ENCODE data around the gene CDK3. TPM values are rescaled to one million over a fixed set of nuclear protein-coding genes. Genes with fewer than 3 reads are reported as not detected.

CDK3 gene
- polyA plus RNA-seq, 1 experiment: 2.9 TPM

DNA sequence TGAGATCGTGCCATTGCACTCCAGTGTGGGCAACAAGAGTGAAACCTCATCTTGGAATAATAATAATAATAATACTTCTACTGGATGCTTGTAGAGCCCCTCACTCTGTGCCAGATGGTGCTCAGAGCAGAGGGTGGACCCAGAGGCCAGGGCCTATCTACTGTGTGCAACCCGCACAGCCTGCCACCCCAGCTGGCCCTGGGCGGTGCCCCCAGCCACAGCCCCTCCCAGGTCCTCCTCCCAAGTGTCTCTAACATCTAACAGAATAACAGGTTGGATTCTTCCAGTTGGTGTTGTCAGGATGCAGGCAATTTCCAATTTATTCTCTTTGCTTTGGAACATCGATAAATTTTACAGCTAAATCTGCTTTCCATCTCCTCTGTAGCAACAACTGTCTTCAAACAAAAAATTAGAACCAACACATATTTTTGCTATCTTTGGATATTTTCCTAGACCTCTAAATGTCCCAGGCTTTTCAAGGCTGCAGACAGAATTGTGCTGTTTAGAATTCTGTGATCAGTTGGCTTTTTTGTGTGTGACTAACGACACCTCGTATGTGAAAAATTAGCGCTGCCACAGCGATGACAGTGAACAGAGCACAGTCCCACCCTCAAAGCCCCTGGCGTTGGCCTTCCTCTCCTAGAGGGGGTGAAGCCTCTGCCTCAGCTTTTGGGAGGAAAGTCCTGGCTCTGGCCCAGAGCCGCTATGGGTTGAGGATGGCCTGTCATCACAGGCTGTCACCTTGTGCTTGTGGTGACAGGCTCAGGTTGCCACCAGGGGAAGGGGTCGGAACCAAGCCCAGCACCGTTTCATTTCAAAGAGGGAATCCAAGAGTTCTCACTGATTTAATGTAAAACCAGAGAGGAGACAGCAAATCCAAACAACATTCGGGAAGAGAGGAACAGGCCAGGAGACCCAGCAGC is 34.0 kb downstream of the CDK3 start:
- no peak for DNase-seq (ENCODE audit: low read depth, low spot score)
- no peak overlapping the region for H3K27ac ChIP-seq (ENCODE audit: low read depth, low read length)
- TF ChIP-seq, protein P1, sequence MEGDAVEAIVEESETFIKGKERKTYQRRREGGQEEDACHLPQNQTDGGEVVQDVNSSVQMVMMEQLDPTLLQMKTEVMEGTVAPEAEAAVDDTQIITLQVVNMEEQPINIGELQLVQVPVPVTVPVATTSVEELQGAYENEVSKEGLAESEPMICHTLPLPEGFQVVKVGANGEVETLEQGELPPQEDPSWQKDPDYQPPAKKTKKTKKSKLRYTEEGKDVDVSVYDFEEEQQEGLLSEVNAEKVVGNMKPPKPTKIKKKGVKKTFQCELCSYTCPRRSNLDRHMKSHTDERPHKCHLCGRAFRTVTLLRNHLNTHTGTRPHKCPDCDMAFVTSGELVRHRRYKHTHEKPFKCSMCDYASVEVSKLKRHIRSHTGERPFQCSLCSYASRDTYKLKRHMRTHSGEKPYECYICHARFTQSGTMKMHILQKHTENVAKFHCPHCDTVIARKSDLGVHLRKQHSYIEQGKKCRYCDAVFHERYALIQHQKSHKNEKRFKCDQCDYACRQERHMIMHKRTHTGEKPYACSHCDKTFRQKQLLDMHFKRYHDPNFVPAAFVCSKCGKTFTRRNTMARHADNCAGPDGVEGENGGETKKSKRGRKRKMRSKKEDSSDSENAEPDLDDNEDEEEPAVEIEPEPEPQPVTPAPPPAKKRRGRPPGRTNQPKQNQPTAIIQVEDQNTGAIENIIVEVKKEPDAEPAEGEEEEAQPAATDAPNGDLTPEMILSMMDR (IDR thresholded peaks at IDR 0.05; ENCODE audit: low read depth, low read length): no peak
- no peaks in the 10 kb centered on the region for H3K27me3 ChIP-seq (ENCODE audit: control insufficient read depth, insufficient read depth, low read length)
- H3K4me3 ChIP-seq (ENCODE audit: low read depth, low read length): no peak overlapping the region
- CTCF ChIA-PET: interaction anchor here (0.5 kb wide), 1 partner anchor 518 kb away, joined by 3 read pairs; no protein-coding TSS in a partner anchor
- H3K9me3 ChIP-seq (ENCODE audit: control insufficient read depth, insufficient read depth, low read length): peaks cover 6% of the 10 kb centered on the region; the same call in 1 of the 2 replicates
- POLR2A ChIA-PET: no interaction called here

DNA sequence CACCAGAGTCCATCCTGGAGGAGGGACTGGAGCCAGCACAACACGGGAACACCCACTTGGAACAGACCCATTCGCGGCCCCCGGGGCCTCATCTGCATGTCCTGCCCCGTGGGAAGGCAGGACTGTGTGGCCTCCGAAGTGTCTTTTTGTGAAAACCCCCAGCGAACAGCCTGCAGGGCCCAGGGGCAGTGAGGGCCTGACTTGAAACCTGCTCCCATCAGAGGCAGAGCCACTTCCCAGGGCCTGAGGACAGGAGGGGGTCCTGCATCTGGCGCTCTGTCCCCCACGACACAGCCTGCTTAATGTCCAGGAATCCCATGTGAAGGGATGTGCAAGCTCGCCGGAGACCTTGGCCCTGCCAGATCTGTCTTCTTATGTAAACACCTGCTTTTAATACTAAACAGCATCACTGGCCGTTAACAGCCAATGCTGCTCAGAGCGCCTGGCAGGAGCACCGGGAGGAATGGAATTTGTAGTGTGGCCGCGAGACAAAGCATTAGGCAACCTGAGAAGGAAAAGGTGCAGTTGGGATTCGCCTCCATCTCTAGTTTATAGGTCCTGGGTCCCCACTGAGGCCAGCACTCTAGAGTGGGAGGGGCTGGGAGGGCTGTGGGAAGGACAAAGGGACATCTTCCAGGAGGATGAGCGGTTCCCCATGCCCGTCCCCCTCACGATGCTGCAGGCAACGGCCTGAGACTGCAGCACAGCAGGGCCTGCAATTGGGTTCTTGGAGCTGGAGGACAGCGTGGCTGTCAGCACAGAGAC is 36.0 kb downstream of the CDK3 start:
- Histone ChIP-seq H3K27me3 (ENCODE audit: control insufficient read depth, insufficient read depth, low read length) (no peaks in the 10 kb centered on the region), H3K9me3 (ENCODE audit: control insufficient read depth, insufficient read depth, low read length) (peaks cover 6% of the 10 kb centered on the region; the same call in 1 of the 2 replicates), H3K4me3 (ENCODE audit: low read depth, low read length) (no peak overlapping the region), H3K27ac (ENCODE audit: low read depth, low read length) (no peak overlapping the region)
- no peak for DNase-seq (ENCODE audit: low read depth, low spot score)
- POLR2A ChIA-PET: interaction anchor here (0.8 kb wide), 1 partner anchor 58 kb away, joined by 3 read pairs; no protein-coding TSS in a partner anchor
- TF ChIP-seq, protein P1 (IDR thresholded peaks at IDR 0.05; ENCODE audit: low read depth, low read length): no peak
- CTCF ChIA-PET: interaction anchor here (2.6 kb wide), 1 partner anchor 23 kb away, joined by 9 read pairs; no protein-coding TSS in a partner anchor

DNA sequence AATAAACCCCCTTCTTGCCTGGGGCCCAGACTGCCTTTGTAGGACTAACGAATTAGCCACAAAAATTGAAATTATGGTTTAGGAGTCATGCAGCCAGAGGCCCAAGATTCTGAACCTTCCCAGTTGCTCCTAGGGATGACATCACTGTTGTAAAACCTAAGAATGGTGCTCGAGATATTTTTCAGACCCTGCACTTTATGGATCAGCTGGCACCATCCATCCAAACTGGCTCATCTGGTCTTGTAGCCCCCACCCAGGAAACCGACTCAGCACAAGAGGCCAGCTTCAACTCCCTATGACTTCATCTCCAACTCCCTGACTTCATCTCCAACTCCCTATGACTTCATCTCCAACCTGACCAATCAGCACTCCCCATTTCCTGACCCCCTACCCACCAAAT is 37.4 kb downstream of the CDK3 start:
- no peak for DNase-seq (ENCODE audit: low read depth, low spot score)
- Histone ChIP-seq H3K27me3 (ENCODE audit: control insufficient read depth, insufficient read depth, low read length) (no peaks in the 10 kb centered on the region), H3K4me3 (ENCODE audit: low read depth, low read length) (no peak overlapping the region), H3K9me3 (ENCODE audit: control insufficient read depth, insufficient read depth, low read length) (peaks cover 2% of the 10 kb centered on the region; the same call in 1 of the 2 replicates), H3K27ac (ENCODE audit: low read depth, low read length) (no peak overlapping the region)
- POLR2A ChIA-PET: no interaction called here
- TF ChIP-seq, protein P1 (IDR thresholded peaks at IDR 0.05; ENCODE audit: low read depth, low read length): no peak
- CTCF ChIA-PET: interaction anchor here (2.6 kb wide), 1 partner anchor 24 kb away, joined by 9 read pairs; no protein-coding TSS in a partner anchor

DNA sequence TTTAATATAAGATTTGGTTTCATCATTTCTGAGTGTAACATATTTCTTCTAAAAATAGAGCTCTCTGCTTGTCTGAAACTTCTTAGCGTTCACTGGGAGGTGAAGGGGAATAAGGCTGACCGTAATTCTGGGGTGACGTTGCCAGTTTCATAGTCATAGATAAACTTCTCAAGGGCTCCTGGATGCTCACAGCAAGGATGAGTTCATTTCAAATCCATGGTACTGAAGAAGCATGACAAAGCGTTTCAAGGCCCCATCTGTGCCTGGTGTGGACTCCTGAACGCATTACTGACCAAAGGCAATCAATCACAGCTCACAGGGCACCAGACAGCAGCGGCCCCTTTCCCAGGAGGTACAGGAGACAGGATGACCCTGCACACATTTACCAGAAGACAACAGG is 38.5 kb downstream of the CDK3 start:
- H3K27ac ChIP-seq (ENCODE audit: low read depth, low read length): no peak overlapping the region
- H3K4me3 ChIP-seq (ENCODE audit: low read depth, low read length): no peak overlapping the region
- ChIA-PET CTCF (interaction anchor here (1.0 to 2.6 kb wide), 2 partner anchors 25 to 39 kb away, joined by 3 to 9 read pairs; partner anchors contain the start of gene CDK3), POLR2A (no interaction called here)
- TF ChIP-seq, protein P1 (IDR thresholded peaks at IDR 0.05; ENCODE audit: low read depth, low read length): no peak
- no peaks in the 10 kb centered on the region for H3K9me3 ChIP-seq (ENCODE audit: control insufficient read depth, insufficient read depth, low read length)
- H3K27me3 ChIP-seq (ENCODE audit: control insufficient read depth, insufficient read depth, low read length): no peaks in the 10 kb centered on the region
- DNase-seq (ENCODE audit: low read depth, low spot score): no peak

Data from AG04450 (cell line).